ENCODE results near the gene MYO5B. TPM values are rescaled to one million over a fixed set of nuclear protein-coding genes. Genes with fewer than 3 reads are reported as not detected.

The MYO5B gene
- total RNA-seq, 1 donor from 2014 or later = 31.3 TPM

DNA sequence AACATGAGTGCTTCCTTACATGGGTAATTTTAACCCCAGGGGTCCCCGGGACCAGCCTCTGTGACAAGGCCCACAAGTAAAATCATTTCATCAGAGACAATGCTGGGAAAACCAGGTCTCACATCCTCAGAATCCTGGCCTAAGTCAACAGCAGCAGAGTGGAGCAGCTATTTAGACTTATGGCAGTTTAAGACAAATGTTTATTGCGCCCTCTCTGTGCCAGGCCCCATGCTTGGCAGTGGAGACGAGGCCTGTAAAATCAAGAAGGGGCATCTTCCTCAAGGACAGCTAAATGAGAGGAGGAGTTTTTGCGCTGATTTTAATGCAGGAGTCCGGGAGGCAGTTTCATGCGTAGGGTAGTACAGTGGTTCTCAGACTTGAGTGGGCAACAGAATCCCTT lies 325.6 kb downstream of the MYO5B start:
- Histone ChIP-seq H3K27me3 (ENCODE audit: control insufficient read depth, insufficient read depth, low read length) (no peaks in the 10 kb centered on the region), H3K36me3 (ENCODE audit: control insufficient read depth, insufficient read depth, low read length) (no peaks in the 10 kb centered on the region), H3K4me3 (ENCODE audit: low read depth, low read length) (no peak overlapping the region)
- TF ChIP-seq, protein P1, sequence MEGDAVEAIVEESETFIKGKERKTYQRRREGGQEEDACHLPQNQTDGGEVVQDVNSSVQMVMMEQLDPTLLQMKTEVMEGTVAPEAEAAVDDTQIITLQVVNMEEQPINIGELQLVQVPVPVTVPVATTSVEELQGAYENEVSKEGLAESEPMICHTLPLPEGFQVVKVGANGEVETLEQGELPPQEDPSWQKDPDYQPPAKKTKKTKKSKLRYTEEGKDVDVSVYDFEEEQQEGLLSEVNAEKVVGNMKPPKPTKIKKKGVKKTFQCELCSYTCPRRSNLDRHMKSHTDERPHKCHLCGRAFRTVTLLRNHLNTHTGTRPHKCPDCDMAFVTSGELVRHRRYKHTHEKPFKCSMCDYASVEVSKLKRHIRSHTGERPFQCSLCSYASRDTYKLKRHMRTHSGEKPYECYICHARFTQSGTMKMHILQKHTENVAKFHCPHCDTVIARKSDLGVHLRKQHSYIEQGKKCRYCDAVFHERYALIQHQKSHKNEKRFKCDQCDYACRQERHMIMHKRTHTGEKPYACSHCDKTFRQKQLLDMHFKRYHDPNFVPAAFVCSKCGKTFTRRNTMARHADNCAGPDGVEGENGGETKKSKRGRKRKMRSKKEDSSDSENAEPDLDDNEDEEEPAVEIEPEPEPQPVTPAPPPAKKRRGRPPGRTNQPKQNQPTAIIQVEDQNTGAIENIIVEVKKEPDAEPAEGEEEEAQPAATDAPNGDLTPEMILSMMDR (IDR thresholded peaks at IDR 0.05; ENCODE audit: insufficient read depth, low read length, severe bottlenecking) = no peak
- no peak for DNase-seq (ENCODE audit: low read depth)
- FAIRE-seq = no peak

DNA sequence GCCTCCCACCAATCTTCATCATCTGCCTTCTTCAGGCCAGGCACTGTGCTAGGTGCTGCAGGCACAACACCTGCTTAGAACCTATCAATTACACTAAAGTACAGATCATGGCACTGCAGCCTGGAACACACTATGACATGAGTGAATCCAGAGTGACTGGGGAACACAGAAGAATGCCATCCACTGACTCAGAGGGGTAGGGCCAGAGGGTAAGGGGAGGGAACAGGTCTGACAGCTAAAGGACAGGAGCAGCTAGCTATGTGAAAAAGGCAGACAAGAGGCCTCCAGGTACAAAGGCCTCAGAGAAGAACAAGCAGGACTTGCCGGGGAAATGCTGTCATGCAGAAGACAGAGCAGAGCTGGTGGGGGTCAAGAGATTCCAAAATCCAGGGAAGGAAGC lies 328.3 kb downstream of the MYO5B start:
- peak; percentile 32 for DNase-seq (ENCODE audit: low read depth)
- no peaks in the 10 kb centered on the region for H3K27me3 ChIP-seq (ENCODE audit: control insufficient read depth, insufficient read depth, low read length)
- peak; percentile 93 for FAIRE-seq
- H3K4me3 ChIP-seq (ENCODE audit: low read depth, low read length) = no peak overlapping the region
- TF ChIP-seq, protein P1 (IDR thresholded peaks at IDR 0.05; ENCODE audit: insufficient read depth, low read length, severe bottlenecking) = no peak
- no peaks in the 10 kb centered on the region for H3K36me3 ChIP-seq (ENCODE audit: control insufficient read depth, insufficient read depth, low read length)

DNA sequence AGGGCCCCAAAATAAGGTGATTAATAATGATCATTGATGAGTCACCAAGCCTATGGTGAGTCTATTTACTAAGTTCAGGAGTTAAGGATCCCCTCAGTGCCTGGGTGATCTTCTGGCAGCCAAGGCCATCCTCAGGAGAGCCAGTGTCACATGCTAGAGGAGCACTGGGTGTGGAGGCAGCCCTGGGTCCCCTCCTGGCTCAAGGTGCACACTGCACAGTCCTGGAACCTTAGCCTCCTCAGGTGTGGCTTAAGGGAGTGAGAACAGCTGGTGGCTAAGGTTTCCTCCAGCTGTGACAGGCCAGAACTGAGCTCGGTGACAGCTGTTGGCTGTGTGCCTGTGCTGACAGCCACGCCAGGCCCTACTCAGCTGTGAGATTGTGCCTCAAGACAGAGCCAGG lies 329.5 kb downstream of the MYO5B start:
- FAIRE-seq (no peak), DNase-seq (ENCODE audit: low read depth) (peak; percentile 58)
- Histone ChIP-seq H3K27me3 (ENCODE audit: control insufficient read depth, insufficient read depth, low read length) (no peaks in the 10 kb centered on the region), H3K36me3 (ENCODE audit: control insufficient read depth, insufficient read depth, low read length) (no peaks in the 10 kb centered on the region), H3K4me3 (ENCODE audit: low read depth, low read length) (no peak overlapping the region)
- TF ChIP-seq, protein P1 (IDR thresholded peaks at IDR 0.05; ENCODE audit: insufficient read depth, low read length, severe bottlenecking) = no peak

DNA sequence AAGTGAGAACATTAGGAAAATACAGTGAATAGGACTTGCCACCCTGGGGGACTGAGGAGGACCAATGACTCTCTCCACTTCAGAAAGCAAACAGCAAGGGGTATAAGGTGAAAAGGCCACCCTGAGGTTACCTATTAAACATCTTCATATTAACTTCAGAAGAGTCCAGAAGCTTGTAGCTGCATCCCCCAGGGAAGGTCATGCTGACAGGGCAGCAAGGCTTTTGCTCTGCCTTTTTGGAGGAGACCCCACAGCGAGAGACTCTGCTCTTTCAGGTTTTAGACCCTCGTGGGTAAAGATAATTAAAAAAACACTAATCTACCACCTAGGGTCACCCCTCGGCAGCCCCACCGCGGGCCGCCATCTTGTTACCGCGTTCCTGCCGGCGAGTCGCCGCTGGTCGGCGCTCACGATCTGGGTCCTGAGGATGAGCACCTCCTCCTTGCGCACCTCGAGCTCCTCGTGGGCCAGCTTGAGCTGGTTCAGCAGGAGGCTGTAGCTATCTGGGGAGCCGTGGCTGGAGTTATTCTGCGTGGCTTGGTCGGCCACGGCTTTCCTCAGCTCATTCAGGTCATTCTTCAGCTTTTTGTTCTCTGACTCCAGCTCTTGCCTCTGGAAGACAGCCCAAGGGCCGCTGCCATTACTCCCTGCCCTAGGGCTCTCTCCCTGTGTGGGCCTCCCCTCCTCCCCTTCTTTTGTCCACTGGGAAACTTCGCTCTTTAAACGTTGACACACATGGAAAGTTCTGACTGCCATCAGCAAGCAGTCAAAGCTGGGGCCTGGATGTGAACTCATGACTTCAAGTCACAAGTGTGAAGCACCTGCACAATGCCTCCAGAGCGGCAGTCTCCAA lies 331.0 kb downstream of the MYO5B start:
- FAIRE-seq = no peak
- no peak overlapping the region for H3K4me3 ChIP-seq (ENCODE audit: low read depth, low read length)
- H3K36me3 ChIP-seq (ENCODE audit: control insufficient read depth, insufficient read depth, low read length) = no peaks in the 10 kb centered on the region
- no peak for DNase-seq (ENCODE audit: low read depth)
- TF ChIP-seq, protein P1 (IDR thresholded peaks at IDR 0.05; ENCODE audit: insufficient read depth, low read length, severe bottlenecking) = no peak
- H3K27me3 ChIP-seq (ENCODE audit: control insufficient read depth, insufficient read depth, low read length) = no peaks in the 10 kb centered on the region

DNA sequence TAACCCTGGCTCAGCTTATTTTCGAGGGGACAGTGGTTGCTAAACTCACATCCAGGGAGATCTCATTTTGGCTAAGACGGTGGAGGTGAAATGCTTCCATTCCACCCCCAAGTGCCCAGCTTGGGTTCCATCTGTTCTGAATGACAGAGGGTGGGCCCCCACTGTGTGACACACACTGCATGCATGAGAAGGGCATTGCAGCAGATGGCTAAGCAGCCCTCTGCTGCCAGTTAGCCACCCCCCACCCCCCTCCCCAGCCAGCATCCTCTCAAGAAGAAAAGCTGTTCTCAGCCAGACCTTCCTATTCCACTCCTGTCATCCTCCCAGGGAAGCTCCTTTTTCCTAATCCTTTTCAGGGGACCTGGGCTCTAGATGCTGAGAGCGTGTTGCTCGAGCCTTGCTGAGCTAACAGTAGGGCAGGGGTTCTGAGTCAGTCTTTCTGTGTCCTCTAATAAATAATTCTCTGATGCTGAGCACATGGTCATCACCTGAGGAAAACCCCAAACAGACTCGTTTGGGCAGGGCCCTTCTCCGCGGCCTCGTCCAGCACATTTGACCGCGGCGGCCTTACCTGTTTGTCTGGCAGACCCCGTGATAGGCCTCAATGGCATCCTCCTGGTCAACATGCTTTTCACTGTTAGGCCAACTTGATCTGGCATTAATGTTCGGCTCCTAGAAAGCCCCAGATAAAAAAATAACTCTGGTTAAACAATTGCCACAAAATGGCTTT lies 332.1 kb downstream of the MYO5B start:
- no peaks in the 10 kb centered on the region for H3K36me3 ChIP-seq (ENCODE audit: control insufficient read depth, insufficient read depth, low read length)
- TF ChIP-seq, protein P1 (IDR thresholded peaks at IDR 0.05; ENCODE audit: insufficient read depth, low read length, severe bottlenecking) = no peak
- H3K4me3 ChIP-seq (ENCODE audit: low read depth, low read length) = no peak overlapping the region
- FAIRE-seq (no peak), DNase-seq (ENCODE audit: low read depth) (no peak)
- H3K27me3 ChIP-seq (ENCODE audit: control insufficient read depth, insufficient read depth, low read length) = no peaks in the 10 kb centered on the region
